Posterior cingulate gyrus (tissue), 11 donors: Measurements from ENCODE around the gene CECR2.

ENCODE experiments used
- DNase-seq, 10 donors: peaks; one replicate each; pipeline versions ENCODE4 v3.0.0 to v3.0.0-alpha.2; 2020 to 2021; ENCODE audit warnings: mixed read lengths in 3 of 10
- intact Hi-C: fragments of 100-400 bp; cut with DNase I; formaldehyde crosslinking; loops from one replicate; pipeline ENCODE4 v1.15.1; 2023

Gene CECR2

DNA sequence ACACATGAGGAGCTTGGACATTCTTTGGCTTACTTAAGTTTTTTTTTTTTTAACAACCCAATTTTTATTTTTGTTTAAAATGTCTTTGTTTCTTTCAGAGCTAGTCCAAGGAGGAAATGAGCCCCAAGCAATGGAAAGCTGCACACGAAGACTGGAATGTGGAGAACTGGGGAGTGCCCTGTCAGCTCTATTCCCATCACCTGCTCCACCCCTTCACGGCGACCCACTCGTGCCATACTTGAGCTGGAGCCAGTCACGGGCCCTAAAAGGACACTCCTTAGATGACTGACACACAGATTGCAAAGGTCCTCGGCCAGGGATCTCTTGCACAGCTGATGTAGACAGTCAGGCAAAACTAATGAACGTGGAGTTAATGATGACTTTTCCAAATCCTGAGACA, 183.5 kb downstream of the CECR2 start:
- intact Hi-C loops = no loop called here
- no peak for DNase-seq

GRCh38 chr22:17554814-17555213, 185.6 kb downstream of the CECR2 start:
- intact Hi-C loops = no loop called here
- DNase-seq = no peak

DNA sequence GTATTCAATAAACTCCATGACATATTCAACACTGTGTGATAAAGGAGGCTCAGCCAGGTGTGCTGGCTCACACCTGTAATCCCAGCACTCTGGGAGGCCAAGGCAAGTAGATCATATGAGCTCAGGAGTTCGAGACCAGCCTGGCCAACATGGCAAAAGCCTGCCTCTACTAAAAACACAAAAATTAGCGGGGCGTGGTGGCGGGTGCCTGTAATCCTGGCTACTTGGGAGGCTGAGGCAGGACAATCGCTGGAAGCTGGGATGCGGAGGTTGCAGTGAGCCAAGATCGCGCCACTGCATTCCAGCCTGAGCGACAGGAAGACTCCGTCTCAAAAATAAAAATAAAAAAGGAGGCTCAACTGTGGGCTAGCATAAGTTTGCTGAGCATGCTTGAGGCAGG, 189.9 kb downstream of the CECR2 start:
- intact Hi-C loops = no loop called here
- peak in 1 of 10 donors; percentile 59 for DNase-seq

DNA sequence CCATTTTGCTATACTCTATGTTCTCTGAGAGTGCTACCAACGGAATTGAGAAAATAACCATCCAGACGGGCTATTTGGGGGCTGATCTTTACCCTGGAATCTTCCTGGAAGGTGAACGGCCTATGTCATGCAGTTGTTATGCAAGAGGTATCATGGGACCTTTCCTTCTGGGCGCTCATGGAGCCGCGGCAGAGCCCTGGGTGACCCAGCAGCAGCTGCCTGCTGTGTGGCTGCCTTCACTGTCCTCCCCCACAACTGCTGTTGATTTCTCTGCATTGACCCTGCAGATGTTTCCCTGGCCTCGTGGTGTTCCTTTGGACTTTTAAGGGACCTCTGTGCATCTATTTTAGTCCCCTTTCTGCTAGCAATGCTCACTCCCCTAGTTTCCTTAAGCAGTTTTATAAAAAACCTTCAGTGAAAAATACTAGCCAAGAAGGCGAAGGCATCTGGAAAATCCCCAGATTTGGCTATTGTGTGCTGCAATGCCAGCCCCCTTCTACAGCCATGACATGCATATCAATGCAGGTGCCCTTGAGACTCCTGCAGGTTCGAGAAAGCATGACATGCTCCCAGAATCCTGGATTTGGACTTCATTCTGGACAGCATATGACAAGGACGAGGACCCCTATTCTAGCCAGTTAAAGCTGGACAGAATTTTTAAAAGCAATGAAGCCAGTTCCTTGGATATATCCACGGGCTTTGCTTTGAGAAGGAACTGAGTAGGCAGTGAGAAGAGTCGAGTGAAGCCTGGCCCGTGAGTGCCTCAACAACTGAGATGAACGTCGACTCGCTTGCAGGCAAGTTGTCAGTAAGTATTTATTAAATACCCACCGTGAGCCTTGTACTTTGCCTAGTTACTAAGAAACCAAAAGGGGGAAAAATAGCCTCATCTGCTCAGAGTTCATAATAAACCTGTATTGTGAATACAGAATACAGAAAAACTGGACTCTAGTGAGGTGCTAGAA, 193.9 kb downstream of the CECR2 start, which contains the start of gene SLC25A18:
SLC25A18 (plus strand) TSS at position 593 of the 965 bp plus-strand sequence. CDS start 16,447 bp downstream, outside the sequence.
- intact Hi-C loops = loop anchor here (10.0 kb wide), 1 partner anchor 72 kb away; the partner anchor contains the start of gene BCL2L13
- peak in 5 of 10 donors; percentile 34 to 91 (median 50) for DNase-seq

DNA sequence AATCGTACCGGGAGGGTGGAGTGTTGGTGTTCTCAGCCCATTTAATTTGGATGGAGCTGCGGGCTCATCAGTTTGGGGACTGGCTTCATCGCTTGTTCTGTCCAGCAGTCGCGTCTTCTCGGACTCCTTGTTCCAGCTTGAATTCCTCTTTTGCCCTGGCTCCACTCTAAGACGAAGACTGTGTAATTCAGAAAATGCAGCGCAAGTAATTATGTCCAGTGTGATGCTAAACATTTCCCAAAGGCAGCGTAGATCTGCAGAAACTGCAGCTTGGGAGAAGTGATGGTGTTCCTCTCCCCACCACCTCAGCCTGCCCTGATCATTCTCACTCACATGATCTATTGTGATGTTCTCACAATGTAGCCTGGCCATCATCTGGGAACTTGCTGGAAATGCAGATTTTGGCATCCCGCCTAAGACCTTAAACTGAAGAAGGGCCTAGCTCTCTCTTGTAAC, 194.7 kb downstream of the CECR2 start:
- intact Hi-C loops = loop anchor here (10.0 kb wide), 1 partner anchor 71 kb away; the partner anchor contains the start of gene BCL2L13
- DNase-seq = peak in 5 of 10 donors; percentile 34 to 77 (median 43)

DNA sequence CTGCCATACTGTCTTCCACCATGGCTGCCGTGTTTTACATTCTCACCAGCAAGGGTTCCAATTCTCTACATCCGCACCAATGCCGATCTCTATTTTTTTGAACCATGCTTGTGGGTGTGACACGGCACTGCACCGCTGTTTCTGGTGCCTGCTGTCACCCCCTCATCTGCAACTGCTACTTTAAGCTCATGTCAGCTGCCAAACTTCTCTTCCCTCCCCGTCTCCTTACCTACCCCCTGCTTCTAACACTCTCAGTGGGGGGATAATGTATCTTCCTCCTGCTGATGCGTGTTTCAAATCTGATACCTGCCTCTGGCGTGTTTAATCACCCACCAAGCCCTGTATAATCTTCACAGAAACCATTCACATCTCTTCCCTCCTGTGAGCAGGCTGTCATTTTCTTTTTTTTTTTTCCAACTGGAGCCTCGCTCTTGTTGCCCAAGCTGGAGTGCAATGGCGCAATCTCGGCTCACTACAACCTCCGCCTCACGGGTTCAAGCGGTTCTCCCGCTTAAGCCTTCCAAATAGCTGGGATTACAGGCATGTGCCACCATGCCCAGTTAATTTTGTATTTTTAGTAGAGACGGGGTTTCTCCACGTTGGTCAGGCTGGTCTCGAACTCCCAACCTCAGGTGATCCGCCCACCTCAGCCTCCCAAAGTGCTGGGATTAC, 196.9 kb downstream of the CECR2 start:
- peak in 2 of 10 donors; percentile 44 to 47 for DNase-seq
- intact Hi-C loops = loop anchor here (10.0 kb wide), 1 partner anchor 69 kb away; the partner anchor contains the start of gene BCL2L13

DNA sequence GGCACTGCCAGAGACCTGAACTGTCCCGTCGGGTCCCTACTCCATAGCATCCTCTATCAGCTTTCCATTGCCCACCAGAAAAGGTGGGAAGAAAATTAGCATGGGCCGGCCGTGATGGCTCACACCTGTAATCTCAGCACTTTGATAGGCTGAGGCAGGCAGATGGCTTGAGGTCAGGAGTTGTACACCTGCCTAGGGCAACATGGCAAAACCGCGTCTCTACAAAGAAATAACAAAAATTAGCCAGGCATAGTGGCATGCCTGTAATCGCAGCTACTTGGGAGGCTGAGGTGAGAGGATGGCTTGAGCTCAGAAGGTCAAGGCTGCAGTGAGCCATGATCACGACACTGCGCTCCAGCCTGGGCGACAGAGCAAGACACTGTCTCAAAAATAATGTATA, 197.5 kb downstream of the CECR2 start:
- intact Hi-C loops = loop anchor here (10.0 kb wide), 1 partner anchor 68 kb away; the partner anchor contains the start of gene BCL2L13

DNA sequence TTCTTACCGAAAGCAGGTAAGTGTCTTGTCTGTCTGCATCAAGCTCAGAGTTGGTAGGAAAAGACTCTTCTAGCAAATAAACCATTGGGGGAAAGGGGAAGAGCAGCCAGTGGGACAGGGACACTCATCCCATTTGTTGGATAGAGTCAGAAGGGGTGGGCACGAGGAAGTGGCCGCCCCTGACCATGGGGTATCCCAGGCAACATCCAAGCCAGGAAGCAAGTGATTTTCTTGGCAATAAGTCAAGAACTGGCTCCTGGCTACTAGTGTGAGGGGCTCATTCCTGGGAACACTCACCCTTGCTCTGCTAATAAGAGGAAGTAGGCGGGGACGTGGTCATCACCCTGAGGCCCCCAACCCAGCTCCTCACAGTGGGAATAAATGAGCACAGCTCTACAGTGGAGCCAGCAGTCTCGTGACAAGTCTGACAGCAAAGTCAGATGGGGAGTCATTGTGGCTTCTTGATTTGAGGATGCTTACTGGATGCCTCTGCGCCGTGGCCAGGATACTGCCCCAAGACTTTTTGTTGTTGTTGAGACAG, 200.8 kb downstream of the CECR2 start:
- intact Hi-C loops = loop anchor here (10.0 kb wide), 1 partner anchor 65 kb away; the partner anchor contains the start of gene BCL2L13

More for the DNA sequence above, 197.5 kb downstream of the CECR2 start:
- peak in 2 of 10 donors; percentile 45 to 50 for DNase-seq

DNA sequence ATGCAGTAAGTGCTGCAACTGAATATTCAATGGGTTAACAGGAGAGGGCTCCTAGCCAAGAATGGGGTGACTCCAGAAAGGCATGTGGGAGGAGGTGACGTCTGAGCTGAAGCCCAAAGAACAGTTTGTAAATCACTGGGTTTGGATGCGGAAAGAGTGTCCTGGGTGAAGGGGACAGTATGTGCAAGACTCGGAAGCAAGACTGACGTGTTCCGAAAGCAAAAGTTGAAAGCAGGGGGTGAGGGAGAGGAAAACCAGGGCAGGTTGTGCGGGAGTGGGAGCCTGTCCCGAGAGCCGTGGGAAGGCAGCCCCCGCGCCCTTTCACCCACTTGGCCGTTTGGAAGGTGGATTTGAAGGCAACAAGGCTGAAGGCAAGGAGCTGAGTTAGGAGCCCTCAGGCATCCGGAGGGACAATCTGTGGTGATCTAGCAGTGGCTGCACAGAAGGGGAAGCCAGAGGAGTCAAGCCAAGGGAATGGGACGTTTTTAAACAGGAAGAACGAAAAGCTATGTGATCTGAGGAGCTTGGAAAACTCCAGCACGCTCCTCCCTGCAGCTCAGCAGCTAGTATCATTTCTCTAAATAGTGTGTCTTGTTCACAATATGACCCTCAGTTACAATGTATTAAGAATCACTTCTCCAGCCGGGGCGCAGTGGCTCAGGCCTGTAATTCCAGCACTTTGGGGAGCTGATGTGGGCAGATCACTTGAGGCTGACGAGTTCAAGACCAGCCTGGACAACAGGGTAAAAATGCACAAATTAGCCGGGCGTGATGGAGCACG, 201.8 kb downstream of the CECR2 start:
- intact Hi-C loops = no loop called here
- DNase-seq = peak; percentile 48 to 94 (median 78)

More for the DNA sequence above, 200.8 kb downstream of the CECR2 start:
- peak in 3 of 10 donors; percentile 52 to 73 (median 68) for DNase-seq

GRCh38 chr22:17575151-17575550, 205.9 kb downstream of the CECR2 start:
- no peak for DNase-seq
- intact Hi-C loops = no loop called here

DNA sequence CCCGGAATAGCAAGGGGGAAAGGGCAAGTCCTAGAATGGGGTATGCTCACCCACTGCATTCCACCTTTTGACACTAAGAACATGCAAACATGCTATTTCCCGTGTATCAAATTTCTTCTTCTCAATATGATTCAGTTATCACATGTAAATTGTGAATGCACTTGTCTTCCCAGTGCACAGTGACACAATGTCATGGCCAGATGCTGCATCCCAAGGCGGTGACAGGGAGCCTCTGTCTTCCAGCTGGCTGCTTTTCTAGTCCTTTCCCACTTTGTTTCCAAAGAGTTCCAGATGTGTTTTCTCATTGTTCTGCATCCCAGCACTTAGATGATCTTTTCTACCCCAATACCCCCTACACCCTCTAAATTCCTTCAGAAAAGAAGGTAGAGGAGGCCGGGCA, 206.4 kb downstream of the CECR2 start:
- peak in 3 of 10 donors; percentile 48 to 84 (median 48) for DNase-seq
- intact Hi-C loops = no loop called here

- peak in 1 of 10 donors; percentile 55 for DNase-seq
- intact Hi-C loops = no loop called here
Observed at GRCh38 chr22:17576470-17576869, 207.2 kb downstream of the CECR2 start.

- peak in 8 of 10 donors; percentile 34 to 89 (median 61) for DNase-seq
- intact Hi-C loops = no loop called here
Observed at GRCh38 chr22:17578136-17578754, 209.0 kb downstream of the CECR2 start.

- intact Hi-C loops = no loop called here
- DNase-seq = peak in 1 of 10 donors; percentile 65
Observed at GRCh38 chr22:17579535-17579981, 210.3 kb downstream of the CECR2 start.

DNA sequence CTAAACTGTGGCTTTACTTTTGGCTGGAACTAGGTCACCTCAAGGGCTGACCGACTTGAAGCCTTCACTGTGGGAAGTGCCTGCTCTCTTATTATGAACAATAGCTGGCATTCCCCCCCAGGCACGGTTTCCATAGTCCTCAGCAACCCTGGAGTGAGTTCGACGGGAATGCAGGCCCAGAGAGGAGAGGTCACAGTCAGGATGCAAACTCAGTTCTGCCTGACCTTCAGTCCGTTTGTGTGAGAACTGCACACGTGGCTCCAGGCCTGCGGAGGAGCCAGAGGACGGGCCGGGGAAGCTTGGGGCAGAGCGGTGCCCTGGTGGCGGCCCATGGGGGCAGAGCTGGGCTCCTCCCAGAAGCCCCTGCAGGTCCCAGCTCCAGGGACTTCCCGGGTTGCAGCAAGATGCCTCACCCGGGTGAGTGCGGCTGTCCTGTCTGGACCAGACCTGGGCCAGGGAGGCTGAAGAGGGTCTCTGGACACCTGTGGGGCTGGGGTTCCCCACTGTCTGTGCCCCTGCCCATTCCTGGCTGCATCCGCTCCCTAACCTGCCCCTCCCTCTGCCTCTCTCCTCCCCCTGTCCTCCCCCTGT, 211.3 kb downstream of the CECR2 start:
- intact Hi-C loops = no loop called here
- peak in 1 of 10 donors; percentile 81 for DNase-seq

DNA sequence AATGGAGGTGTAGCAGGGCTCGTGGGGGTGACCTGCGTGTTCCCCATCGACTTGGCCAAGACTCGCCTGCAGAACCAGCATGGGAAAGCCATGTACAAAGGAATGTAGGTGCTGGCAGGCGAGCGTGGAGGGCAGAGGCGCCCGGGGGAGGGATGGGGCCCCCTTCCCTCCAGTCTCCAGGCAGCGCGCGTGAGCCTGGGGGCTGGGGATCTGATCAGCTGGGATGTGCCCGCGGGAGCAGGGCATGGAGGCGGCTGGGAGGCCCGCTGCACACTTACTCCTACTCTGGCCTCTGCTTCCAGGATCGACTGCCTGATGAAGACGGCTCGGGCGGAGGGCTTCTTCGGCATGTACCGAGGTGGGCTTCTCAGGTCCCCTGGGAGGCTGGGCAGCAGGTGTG, 211.8 kb downstream of the CECR2 start:
- peak in 1 of 10 donors; percentile 73 for DNase-seq
- intact Hi-C loops = no loop called here

DNA sequence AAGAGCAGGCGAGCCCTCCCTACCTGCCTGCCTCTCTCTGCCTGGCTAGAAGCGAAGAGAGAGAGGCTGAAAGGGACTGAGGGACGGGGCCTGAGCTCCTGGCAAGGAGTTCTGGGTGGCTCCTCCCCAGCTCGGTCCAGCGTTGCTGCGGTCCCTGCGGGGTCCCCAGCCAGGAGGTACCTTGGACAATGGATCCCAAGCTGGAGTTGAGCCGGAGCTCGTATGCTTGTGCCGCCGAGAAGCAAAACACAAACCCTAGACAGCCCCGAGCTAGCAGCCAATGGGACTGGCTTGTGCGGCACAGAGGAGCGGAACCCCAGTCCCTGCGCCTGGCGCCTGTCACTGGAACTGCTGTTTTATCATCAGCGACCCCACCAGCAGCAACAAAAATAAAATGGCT, 212.4 kb downstream of the CECR2 start:
- DNase-seq = peak in 2 of 10 donors; percentile 35 to 73
- intact Hi-C loops = no loop called here

GRCh38 chr22:17583151-17583550, 213.9 kb downstream of the CECR2 start:
- intact Hi-C loops = no loop called here
- peak in 1 of 10 donors; percentile 34 for DNase-seq
